OCI-LY1 (cell line): ENCODE results near the gene C12orf56.
"Not testable (repeated sequence)": the region's sequence is repeated elsewhere in the genome, so short reads cannot be mapped to it uniquely, and the experiment has no call there.

Experiments used
- H2AFZ ChIP-seq: fragments of 200-600 bp; sonication (generic), shearing (Covaris generic); 2 replicates; pipeline ENCODE4 v1.6.0; 2014; ENCODE audit warnings: antibody characterized with exemption, mild to moderate bottlenecking, low read length
- H3F3A ChIP-seq: fragments of 200-600 bp; sonication (generic), shearing (Covaris generic); 2 replicates; pipeline ENCODE4 v1.6.0; 2014; ENCODE audit warnings: mild to moderate bottlenecking, antibody characterized with exemption, low read length, moderate library complexity; ENCODE audit not compliant: insufficient read depth
- H3K27ac ChIP-seq: fragments of 200-600 bp; sonication (generic); 2 replicates; pipeline ENCODE4 v1.5.1; 2014; ENCODE audit warnings: low read length, mixed run types, mild to moderate bottlenecking, low read depth; ENCODE audit not compliant: poor library complexity, severe bottlenecking
- H3K27me3 ChIP-seq: fragments of 200-600 bp; sonication (generic); 2 replicates; pipeline ENCODE4 v1.6.0; 2014; ENCODE audit warnings: antibody characterized with exemption, mild to moderate bottlenecking, low read length, moderate library complexity; ENCODE audit not compliant: insufficient read depth
- H3K36me3 ChIP-seq: fragments of 200-600 bp; sonication (generic); 2 replicates; pipeline ENCODE4 v1.6.1; 2014; ENCODE audit warnings: mild to moderate bottlenecking, antibody characterized with exemption, low read length, moderate library complexity, mixed read lengths; ENCODE audit not compliant: insufficient read depth
- H3K4me1 ChIP-seq: fragments of 200-600 bp; sonication (generic); 2 replicates; pipeline ENCODE4 v1.5.1; 2014; ENCODE audit warnings: mild to moderate bottlenecking, low read length, moderate library complexity; ENCODE audit not compliant: insufficient read depth, severe bottlenecking
- H3K4me2 ChIP-seq: fragments of 200-600 bp; sonication (generic), shearing (Covaris generic); 2 replicates; pipeline ENCODE4 v1.6.1; 2014; ENCODE audit warnings: low read length
- H3K4me3 ChIP-seq: fragments of 200-600 bp; sonication (generic); 2 replicates; pipeline ENCODE4 v1.5.1; 2014; ENCODE audit warnings: low read length, low read depth, mild to moderate bottlenecking, mixed read lengths; ENCODE audit not compliant: poor library complexity, severe bottlenecking
- H3K79me2 ChIP-seq: fragments of 200-600 bp; shearing (Covaris generic); 2 replicates; pipeline ENCODE4 v1.6.1; 2016; ENCODE audit warnings: mixed run types, low read length, mixed read lengths; ENCODE audit not compliant: insufficient read depth
- H3K9ac ChIP-seq: fragments of 200-600 bp; sonication (generic), shearing (Covaris generic); 2 replicates; pipeline ENCODE4 v1.6.1; 2014; ENCODE audit warnings: mild to moderate bottlenecking, low read length, mixed read lengths
- H3K9me2 ChIP-seq: fragments of 200-600 bp; sonication (generic), shearing (Covaris generic); 2 replicates; pipeline ENCODE4 v1.6.1; 2014; ENCODE audit warnings: low read depth, mild to moderate bottlenecking, low read length, mixed read lengths
- H3K9me3 ChIP-seq: fragments of 200-600 bp; shearing (Covaris generic); 2 replicates; pipeline ENCODE4 v1.6.1; 2014; ENCODE audit warnings: low read length, mixed read lengths
- H4K20me1 ChIP-seq: fragments of 200-600 bp; sonication (generic), shearing (Covaris generic); 2 replicates; pipeline ENCODE4 v1.6.0; 2016; ENCODE audit warnings: mild to moderate bottlenecking, low read length; ENCODE audit not compliant: insufficient read depth
- EZH2 ChIP-seq: fragments of 200-600 bp; sonication (generic), shearing (Covaris generic); IDR thresholded peaks from 2 replicates; pipeline ENCODE4 v1.8.0; 2017; ENCODE audit warnings: borderline replicate concordance, mixed run types, mild to moderate bottlenecking, antibody characterized with exemption, low read length, moderate library complexity, mixed read lengths
- TF ChIP-seq, protein P1 (sequence below): fragments of 200-600 bp; sonication (generic), shearing (Covaris generic); IDR thresholded peaks from 2 replicates; pipeline ENCODE4 v1.5.1; 2017; ENCODE audit warnings: mild to moderate bottlenecking, antibody characterized with exemption, low read length, moderate library complexity, mixed read lengths

The C12orf56 gene

DNA sequence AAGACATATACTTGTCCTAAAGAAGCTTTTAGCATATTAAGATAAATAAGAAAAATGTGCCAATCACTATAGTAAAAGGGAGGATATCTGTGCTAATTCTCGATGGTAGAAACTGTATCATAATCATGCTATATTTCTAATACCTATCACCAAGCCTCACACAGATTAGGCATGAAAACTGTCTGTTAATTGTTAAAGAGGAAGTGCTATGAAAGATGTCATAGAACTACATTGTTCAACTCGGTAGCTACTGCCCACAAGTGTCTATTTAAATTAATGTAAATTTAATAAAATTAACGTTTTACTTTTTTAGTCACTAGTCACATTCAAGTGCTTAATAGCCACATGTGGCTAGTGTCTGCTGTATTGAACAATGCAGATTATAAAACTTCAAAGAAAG, 90.9 kb downstream of the C12orf56 start:
- no peaks in the 10 kb centered on the region for H3K79me2 ChIP-seq
- H2AFZ ChIP-seq, result no peak overlapping the region
- no peak for TF ChIP-seq EZH2
- TF ChIP-seq, protein P1, sequence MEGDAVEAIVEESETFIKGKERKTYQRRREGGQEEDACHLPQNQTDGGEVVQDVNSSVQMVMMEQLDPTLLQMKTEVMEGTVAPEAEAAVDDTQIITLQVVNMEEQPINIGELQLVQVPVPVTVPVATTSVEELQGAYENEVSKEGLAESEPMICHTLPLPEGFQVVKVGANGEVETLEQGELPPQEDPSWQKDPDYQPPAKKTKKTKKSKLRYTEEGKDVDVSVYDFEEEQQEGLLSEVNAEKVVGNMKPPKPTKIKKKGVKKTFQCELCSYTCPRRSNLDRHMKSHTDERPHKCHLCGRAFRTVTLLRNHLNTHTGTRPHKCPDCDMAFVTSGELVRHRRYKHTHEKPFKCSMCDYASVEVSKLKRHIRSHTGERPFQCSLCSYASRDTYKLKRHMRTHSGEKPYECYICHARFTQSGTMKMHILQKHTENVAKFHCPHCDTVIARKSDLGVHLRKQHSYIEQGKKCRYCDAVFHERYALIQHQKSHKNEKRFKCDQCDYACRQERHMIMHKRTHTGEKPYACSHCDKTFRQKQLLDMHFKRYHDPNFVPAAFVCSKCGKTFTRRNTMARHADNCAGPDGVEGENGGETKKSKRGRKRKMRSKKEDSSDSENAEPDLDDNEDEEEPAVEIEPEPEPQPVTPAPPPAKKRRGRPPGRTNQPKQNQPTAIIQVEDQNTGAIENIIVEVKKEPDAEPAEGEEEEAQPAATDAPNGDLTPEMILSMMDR, result no peak
- H3K9me2 ChIP-seq, result no peaks in the 10 kb centered on the region
- H3K27me3 ChIP-seq, result no peaks in the 10 kb centered on the region
- H3F3A ChIP-seq, result no peaks in the 10 kb centered on the region
- no peak overlapping the region for H3K27ac ChIP-seq
- no peak overlapping the region for H3K4me3 ChIP-seq
- H3K9me3 ChIP-seq, result no peaks in the 10 kb centered on the region
- H3K4me1 ChIP-seq, result no peaks in the 10 kb centered on the region
- no peak overlapping the region for H3K9ac ChIP-seq
- H3K4me2 ChIP-seq, result no peak overlapping the region
- no peaks in the 10 kb centered on the region for H4K20me1 ChIP-seq
- H3K36me3 ChIP-seq, result no peaks in the 10 kb centered on the region

DNA sequence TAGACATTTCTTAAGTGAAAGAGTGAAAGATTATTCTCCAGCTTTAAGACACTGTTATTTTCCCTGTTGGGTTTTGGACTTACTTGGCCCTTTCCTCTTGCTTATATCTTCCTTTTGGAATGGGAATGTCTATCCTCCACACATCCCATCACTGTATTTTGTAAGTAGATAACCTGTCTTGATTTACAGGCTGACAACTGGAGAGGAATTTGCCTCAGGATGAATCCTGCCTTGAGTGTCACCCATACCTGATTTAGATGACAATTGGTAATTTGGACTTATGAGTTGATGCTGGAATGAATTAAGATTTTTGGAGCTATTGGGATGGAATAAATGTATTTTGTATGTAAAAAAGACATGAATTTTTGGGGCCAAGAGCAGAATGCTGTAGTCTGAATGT, 94.3 kb downstream of the C12orf56 start:
- H3K4me3 ChIP-seq, result no peak overlapping the region
- TF ChIP-seq, protein P1, result no peak
- no peak for TF ChIP-seq EZH2
- H3K27ac ChIP-seq, result no peak overlapping the region
- no peaks in the 10 kb centered on the region for H3K9me3 ChIP-seq
- H3K4me2 ChIP-seq, result no peak overlapping the region
- H3K9me2 ChIP-seq, result no peaks in the 10 kb centered on the region
- H3K27me3 ChIP-seq, result no peaks in the 10 kb centered on the region
- no peaks in the 10 kb centered on the region for H4K20me1 ChIP-seq
- no peak overlapping the region for H2AFZ ChIP-seq
- H3K36me3 ChIP-seq, result no peaks in the 10 kb centered on the region
- H3K9ac ChIP-seq, result no peak overlapping the region
- no peaks in the 10 kb centered on the region for H3K79me2 ChIP-seq
- no peaks in the 10 kb centered on the region for H3K4me1 ChIP-seq
- H3F3A ChIP-seq, result no peaks in the 10 kb centered on the region

DNA sequence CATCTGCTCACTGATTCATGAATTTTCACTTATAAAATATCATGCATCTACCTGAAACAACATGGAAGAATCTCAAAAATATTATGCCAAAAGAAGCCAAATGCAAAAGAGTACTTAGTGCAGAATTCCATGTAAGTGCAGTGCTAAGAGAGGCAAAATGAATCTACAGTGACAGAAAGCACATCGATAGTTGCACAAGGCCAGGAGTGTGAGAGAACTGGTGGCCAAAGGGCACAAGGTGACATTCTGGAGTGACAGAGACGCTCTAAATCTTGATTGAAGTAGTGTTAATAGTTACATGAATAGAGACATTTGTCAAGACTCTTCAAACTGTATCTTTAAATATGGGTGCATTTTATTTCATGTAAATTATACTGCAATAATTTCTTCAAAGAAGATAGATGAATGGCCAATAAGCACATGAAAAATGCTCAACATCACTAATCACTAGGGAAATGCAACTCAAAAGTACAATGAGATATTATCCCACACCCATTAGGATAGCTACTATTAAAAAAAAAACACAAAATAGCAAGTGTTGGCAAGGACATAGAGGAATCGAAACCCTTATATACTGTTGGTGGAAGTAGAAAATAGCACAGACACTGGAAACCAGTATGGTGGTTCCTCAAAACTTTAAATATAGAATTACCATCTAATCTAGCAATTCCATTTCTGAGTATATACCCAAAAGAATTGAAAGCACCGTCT, 96.7 kb downstream of the C12orf56 start:
- Histone ChIP-seq H3K4me2 (no peak overlapping the region), H3F3A (no peaks in the 10 kb centered on the region), H3K4me3 (no peak overlapping the region), H3K4me1 (no peaks in the 10 kb centered on the region), H3K79me2 (no peaks in the 10 kb centered on the region), H3K9me3 (no peaks in the 10 kb centered on the region), H3K36me3 (no peaks in the 10 kb centered on the region), H2AFZ (no peak overlapping the region), H3K27ac (no peak overlapping the region), H3K9ac (no peak overlapping the region), H3K27me3 (no peaks in the 10 kb centered on the region), H3K9me2 (no peaks in the 10 kb centered on the region), H4K20me1 (no peaks in the 10 kb centered on the region)
- TF ChIP-seq EZH2, result no peak
- TF ChIP-seq, protein P1, result no peak

DNA sequence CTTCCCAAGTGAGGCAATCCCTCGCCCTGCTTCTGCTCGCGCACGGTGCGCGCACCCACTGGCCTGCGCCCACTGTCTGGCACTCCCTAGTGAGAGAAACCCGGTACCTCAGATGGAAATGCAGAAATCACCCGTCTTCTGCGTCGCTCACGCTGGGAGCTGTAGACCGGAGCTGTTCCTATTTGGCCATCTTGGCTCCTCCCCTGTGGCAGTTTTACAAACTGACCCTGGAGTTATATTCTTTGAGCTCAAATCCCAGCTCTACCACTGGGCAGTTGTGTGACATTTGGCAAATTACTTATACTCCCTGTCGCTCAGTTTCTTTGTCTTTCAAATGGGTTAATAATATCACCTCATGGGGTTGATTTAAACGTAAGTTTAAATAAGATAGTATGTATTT, 97.4 kb downstream of the C12orf56 start:
- H3K4me3 ChIP-seq, H3K79me2 ChIP-seq, H3K9me2 ChIP-seq, H3K4me2 ChIP-seq, H2AFZ ChIP-seq, H4K20me1 ChIP-seq, H3K27ac ChIP-seq, H3K9me3 ChIP-seq, H3K36me3 ChIP-seq, H3K4me1 ChIP-seq, H3K27me3 ChIP-seq, H3K9ac ChIP-seq, H3F3A ChIP-seq: not testable (repeated sequence)
